NCI-H510A treated with DMSO at 0.1 percent for 48 hours (cell line): ENCODE measurements around the gene TMEM109.
"Not testable (repeated sequence)": the region's sequence is repeated elsewhere in the genome, so short reads cannot be mapped to it uniquely, and the experiment has no call there.

Source experiments
- DNase-seq: peaks from one replicate; lab custom pipeline; 2025; lab: John Stamatoyannopoulos, UW

TMEM109 gene

GRCh38 chr11:60878245-60879101, 35.5 kb upstream of the TMEM109 start:
- DNase-seq, result no peak

DNA sequence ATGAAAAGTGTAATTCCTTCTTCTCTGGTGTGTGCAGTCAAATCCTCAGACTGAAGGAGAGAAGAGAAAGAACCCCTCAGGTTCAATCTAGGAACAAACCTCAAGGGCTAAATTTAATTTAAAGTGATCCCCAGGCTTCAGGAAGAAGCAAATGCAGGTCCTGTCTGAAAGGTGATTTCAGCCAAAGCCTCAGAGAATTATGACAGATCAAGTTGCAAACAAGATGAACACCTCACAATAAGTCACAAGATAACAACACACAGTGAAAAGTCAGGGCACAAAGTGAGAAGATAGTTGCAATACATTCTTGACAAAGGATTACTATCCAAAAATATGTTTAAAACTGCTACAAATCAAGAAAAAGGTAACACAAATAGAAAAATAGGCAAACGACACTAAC, 34.9 kb upstream of the TMEM109 start:
- DNase-seq, result no peak

GRCh38 chr11:60879971-60880588, 33.9 kb upstream of the TMEM109 start:
- DNase-seq, result no peak

DNA sequence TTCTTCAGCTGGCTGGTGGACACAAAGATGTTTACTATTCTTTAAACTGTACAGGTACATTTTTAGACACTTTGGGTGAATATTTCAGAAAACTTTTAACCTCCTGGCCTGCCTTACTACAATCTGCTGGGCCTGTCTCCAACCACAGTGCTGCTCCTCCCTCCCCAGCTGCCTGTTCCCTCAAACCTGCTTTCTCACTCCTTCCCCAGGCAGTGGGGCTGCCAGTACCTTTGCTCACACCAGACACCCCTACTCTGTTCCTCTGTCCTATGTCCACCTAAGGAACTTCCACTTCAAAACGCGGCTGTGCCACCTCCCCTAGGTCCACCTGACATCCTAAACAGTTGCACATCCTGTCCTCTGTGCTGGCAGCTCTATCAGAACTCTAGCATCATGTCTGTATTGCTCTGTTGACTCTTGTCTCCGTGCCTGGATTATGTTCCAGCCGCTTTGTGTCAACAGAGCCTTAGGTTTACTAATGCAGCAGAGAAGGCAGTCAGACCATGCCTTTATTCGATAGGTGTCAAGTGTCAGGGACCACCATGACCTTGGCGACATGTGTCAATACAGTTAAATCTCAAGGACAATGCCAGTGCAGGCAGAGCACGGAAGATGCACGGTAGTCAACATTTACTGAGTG, 33.2 kb upstream of the TMEM109 start:
- peak; percentile 94 for DNase-seq

- peak; percentile 81 for DNase-seq
These were observed 26.4 kb upstream of the TMEM109 start for GRCh38 chr11:60887556-60887955.

DNA sequence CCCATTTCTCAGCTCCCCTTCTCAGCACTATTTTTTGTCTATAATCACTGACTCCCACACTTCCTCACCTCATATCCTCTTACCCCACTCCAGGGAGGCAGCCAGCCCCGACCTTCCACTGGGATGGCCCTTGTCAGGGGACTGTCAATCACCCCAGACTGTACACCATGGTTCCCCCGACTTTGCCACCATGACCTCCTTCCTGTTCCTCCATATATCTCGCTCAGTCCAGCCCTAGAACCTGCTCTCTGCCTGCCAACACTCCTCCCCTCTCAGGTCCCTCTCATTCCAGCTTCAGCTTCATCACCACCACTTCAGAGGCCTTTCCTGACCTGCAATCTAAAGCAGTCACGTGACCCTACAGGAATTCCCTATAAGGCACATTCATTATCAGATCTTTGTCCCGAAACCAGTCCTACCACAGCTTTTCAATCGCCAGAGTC, 24.1 kb upstream of the TMEM109 start:
- no peak for DNase-seq

DNA sequence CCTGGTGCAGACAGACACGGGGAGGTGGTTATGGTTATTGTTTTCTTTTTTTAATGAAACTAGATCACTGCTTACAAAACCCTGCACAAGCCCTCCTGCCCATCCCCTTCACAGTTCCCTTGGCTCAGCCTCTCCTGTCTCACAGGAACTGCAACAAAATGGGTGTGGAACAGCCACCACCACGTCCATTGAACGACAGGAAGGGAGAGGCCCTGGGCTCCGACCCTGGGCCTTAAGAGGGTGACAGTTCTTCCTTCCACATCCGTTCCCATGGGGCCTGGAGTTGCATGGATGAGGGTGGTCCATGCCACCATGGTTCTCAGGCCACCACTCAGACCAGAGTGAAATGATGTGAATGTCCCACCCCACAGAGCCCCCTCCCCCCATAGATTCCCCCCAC, 23.3 kb upstream of the TMEM109 start:
- DNase-seq, result no peak

GRCh38 chr11:60891103-60891741, 22.7 kb upstream of the TMEM109 start:
- DNase-seq, result no peak

DNA sequence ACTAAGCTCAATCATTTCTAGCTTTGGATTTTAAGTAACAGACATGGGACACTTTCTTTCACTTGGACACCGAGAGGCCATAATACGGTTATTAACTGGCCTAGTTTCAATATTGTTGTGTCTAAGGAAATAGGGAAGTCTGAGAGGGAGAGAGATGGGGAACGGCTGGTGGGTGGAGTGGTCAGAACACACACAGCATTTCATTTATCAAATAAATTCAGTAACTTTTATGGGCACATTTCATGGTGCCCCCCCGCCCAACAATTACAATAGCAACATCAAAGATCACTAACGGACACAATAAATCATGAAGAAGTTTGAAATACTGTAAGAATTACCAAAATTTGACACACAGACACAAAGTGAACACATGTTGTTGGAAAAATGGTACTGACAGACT, 18.3 kb upstream of the TMEM109 start:
- no peak for DNase-seq

DNA sequence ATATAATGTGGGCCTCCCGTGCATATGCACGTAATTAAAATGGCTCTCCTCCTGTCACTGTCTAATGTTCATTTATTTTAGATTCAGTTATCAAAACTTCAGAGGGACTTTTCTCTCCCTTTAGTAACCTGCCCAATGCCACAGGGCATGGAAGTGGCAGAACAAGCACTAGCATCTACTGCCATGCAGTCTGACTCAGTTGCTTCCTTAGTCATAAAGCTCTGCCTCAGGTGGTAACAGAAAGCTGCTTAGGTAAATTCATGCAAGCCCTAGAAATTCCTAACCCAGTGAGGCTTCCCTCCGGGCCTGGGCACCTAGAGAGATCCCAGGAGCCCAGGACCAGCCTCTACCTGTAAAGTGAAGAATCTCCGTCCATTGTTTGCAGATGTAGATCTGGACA, 16.5 kb upstream of the TMEM109 start:
- no peak for DNase-seq

- peak; percentile 59 for DNase-seq
These were observed 14.7 kb upstream of the TMEM109 start for GRCh38 chr11:60899046-60899936.

GRCh38 chr11:60899977-60900376, 14.0 kb upstream of the TMEM109 start:
- no peak for DNase-seq

DNA sequence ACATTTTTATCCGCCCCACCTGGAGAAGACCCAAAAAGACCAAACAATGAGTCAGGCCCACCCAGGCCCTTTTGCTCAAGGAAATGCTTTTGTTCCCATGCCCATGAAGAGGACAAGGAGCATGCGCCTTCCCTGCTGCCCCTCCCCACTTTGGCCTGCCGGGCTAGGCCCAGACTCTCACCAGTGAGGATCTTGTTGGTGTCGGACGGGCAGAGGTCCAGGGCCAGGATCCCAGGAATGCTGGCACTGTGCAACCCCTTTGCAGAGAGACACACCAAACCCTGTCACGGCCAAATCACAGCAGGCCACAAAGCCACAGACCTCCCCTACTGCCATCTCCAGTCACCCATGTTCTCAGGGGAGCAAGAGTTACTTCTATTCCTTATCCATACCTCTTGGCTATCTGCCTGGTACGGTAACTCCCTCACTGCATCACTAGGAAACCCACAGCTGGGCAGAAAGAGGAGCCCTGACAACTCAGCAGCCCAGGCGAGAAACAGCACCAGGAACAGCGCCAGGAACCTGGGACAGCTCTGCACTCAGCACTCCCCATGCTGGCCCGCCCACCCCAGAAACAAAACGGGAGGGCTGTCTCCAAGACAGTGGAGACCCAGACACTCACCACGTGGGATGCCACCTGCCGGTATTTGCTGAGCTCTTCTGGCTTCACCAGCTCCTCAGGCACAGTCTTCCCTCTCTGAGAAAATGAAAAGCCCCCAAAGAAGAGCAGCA, 13.1 kb upstream of the TMEM109 start:
- no peak for DNase-seq

- DNase-seq, result no peak
These were observed 11.3 kb upstream of the TMEM109 start for GRCh38 chr11:60902625-60903024.

DNA sequence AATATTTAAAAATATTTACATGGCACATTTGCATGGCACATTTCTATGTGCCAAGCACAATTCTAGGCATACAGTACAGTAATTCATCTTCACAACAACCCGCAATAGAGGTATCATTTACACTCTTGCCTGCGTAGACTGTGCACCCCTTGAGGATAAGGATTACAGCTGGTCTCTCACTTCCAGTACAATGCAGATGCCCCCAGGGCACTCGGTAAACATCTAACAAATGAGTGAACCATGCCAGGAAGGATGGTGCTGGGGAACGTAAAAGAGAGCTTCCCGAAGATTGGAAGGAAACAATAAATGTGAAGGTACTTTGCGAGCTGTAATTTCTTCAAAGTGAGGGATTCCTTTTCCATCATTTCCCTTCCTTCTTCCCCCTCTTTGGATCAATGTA, 8.9 kb upstream of the TMEM109 start:
- no peak for DNase-seq

DNA sequence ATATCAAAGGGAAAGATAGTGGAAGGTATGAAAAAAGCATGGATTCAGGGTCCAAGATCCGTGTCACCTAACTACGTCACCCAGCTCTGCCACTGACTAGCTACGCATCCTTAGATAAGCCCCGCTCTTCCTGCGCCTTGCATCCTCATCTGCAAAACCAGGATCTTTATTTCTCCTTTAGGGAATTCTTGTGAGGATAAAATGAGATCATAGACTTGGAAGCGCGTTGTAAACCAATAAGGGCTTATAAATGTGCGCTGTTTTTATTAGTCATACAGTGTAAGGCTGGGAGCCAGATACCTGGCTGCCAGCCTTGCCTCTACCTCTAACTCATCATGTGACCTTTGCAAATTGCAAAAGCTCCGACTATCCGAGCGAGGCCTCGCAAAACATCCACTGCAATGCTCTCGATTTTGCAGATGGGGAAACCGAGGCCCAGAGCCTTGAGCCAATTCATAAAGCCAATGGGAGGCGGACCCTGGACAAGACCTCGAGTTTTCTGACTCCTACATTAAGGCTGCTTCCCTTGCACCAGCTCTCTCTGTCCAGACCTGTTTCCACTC, 8.3 kb upstream of the TMEM109 start:
- no peak for DNase-seq

- DNase-seq, result peak; percentile 97
These were observed 7.6 kb upstream of the TMEM109 start, which contains the start of gene PRPF19 for GRCh38 chr11:60906132-60906972. Gene PRPF19 (minus strand): TSS chr11:60906585. CDS start chr11:60906382, 203 bp downstream.

DNA sequence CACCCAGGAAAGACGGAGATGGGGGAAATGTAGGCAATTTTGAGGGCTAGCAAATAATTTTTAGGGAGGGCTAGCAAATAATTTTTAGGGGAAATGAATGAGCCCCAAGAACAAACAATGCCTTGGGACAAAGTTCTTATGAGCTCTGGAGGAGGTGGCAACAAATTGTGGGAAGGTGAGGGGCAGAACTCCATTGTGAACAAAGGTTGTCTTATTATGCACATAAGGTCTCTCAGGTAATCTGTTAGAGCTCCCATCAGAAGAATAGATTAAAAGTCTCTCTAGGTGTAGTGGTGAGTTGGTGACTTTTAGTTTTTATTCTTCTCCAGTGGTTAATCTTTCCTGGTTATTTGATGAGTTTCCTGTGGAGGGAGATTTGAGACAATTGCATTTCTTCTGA, 5.2 kb upstream of the TMEM109 start:
- no peak for DNase-seq

DNA sequence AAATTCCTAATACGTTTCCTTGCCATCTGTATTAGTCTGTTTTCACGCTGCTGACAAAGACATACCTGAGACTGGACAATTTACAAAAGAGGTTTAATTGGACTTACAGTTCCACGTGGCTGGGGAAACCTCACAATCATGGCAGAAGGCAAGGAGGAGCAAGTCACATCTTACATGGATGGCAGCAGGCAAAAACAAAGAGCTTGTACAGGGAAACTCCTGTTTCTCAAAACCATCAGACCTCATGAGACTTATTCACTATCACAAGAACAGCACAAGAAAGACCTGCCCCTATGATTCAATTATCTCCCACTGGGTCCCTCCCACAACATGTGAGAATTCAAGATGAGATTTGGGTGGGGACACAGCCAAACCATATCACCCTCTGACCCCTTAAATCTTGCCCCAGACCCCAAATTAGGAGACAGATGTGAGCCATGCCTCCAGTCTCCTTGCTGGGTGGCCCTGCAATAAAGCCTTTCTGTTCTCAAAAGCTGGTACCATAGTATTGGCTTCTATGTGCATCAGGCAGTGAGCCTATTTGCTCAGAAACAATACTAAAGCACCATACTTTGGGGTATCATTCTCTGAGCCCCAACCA, 4.2 kb upstream of the TMEM109 start:
- DNase-seq, result not testable (repeated sequence)
